ENCODE results near the gene LILRB2.

GRCh38 chr19:54319049-54319448 is 38.1 kb upstream of the LILRB2 start:
- TF ChIP-seq, protein P1, sequence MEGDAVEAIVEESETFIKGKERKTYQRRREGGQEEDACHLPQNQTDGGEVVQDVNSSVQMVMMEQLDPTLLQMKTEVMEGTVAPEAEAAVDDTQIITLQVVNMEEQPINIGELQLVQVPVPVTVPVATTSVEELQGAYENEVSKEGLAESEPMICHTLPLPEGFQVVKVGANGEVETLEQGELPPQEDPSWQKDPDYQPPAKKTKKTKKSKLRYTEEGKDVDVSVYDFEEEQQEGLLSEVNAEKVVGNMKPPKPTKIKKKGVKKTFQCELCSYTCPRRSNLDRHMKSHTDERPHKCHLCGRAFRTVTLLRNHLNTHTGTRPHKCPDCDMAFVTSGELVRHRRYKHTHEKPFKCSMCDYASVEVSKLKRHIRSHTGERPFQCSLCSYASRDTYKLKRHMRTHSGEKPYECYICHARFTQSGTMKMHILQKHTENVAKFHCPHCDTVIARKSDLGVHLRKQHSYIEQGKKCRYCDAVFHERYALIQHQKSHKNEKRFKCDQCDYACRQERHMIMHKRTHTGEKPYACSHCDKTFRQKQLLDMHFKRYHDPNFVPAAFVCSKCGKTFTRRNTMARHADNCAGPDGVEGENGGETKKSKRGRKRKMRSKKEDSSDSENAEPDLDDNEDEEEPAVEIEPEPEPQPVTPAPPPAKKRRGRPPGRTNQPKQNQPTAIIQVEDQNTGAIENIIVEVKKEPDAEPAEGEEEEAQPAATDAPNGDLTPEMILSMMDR (IDR thresholded peaks at IDR 0.05; ENCODE audit: low read length), result no peak
- no peak for TF ChIP-seq EZH2 (IDR thresholded peaks at IDR 0.05; ENCODE audit: borderline replicate concordance, low read length)

Data from OCI-LY1 (cell line).